B cell (primary cell): ENCODE measurements around the gene CTNNA2. TPM values are rescaled to one million over a fixed set of nuclear protein-coding genes. Genes with fewer than 3 reads are reported as not detected.

Experiments
- ATAC-seq: fragments of 200-7000 bp; cut with Tn5 transposase; one replicate; pipeline ENCODE4 v1.10.0; 2021; ENCODE audit warnings: low read depth, mild to moderate bottlenecking, moderate number of reproducible peaks, moderate library complexity
- CTCF ChIA-PET: fragments of 350-600 bp; sonication (Branson Sonifier 250); formaldehyde crosslinking; loops from one replicate; lab custom pipeline; 2021; ENCODE audit warnings: antibody characterized with exemption, inconsistent platforms; lab: Charles Lee
- POLR2A ChIA-PET: fragments of 350-600 bp; sonication (Branson Sonifier 250); formaldehyde crosslinking; loops from one replicate; lab custom pipeline; 2021; ENCODE audit warnings: antibody characterized with exemption; lab: Charles Lee
- DNase-seq: peaks from one replicate; pipeline ENCODE4 v3.0.0; 2013
- H2AFZ ChIP-seq: 2 replicates; pipeline ENCODE4 v1.6.1; 2012; ENCODE audit warnings: mild to moderate bottlenecking, low read depth, low read length; ENCODE audit not compliant: insufficient read depth, poor library complexity, severe bottlenecking
- H3K27ac ChIP-seq, 2 donors: 1 replicate in 1 of 2; 2 replicates in 1 of 2; pipeline ENCODE4 v1.5.1; 2012 to 2013; ENCODE audit warnings: low read length in 2 of 2, mild to moderate bottlenecking in 2 of 2, moderate library complexity in 1 of 2
- H3K27me3 ChIP-seq, 4 experiments: fragments of 200-600 bp in 1 of 4; sonication (generic) in 1 of 4; replicated peaks in 1 of 4; 1 replicate in 2 of 4; 2 replicates in 2 of 4; pipeline versions ENCODE4 v1.6.1 to v1.7.0; 2013 to 2016; ENCODE audit warnings: low read length in 3 of 4, mild to moderate bottlenecking in 2 of 4, mixed read lengths in 1 of 4, moderate library complexity in 1 of 4; ENCODE audit not compliant: insufficient read depth in 4 of 4, control insufficient read depth in 3 of 4; ENCODE audit errors: control extremely low read depth in 1 of 4
- H3K36me3 ChIP-seq, 2 experiments: replicated peaks in 1 of 2; 1 replicate in 1 of 2; 2 replicates in 1 of 2; pipeline versions ENCODE4 v1.6.1 to v1.7.1; 2013; ENCODE audit warnings: low read length in 1 of 2; ENCODE audit not compliant: insufficient read depth in 2 of 2, control insufficient read depth in 1 of 2; ENCODE audit errors: control extremely low read depth in 1 of 2, extremely low read depth in 1 of 2
- H3K4me1 ChIP-seq, 2 donors: fragments of 200-600 bp in 1 of 2; sonication (generic) in 1 of 2; 1 replicate in 1 of 2; 2 replicates in 1 of 2; pipeline versions ENCODE4 v1.5.1 to v1.6.1; 2013 to 2017; ENCODE audit warnings: low read length in 2 of 2; ENCODE audit not compliant: control insufficient read depth in 2 of 2, insufficient read depth in 2 of 2
- H3K4me2 ChIP-seq: replicated peaks from 2 replicates; pipeline ENCODE3; 2012; ENCODE audit warnings: mild to moderate bottlenecking, low read depth, low read length; ENCODE audit not compliant: poor library complexity, severe bottlenecking
- H3K4me3 ChIP-seq, 5 experiments: fragments of 200-600 bp in 1 of 5; sonication (generic) in 1 of 5; 1 replicate in 3 of 5; 2 replicates in 2 of 5; pipeline versions ENCODE4 v1.5.1 to v1.7.0; 2011 to 2016; ENCODE audit warnings: low read length in 4 of 5, mild to moderate bottlenecking in 4 of 5, low read depth in 2 of 5, control low read depth in 1 of 5, moderate library complexity in 1 of 5; ENCODE audit not compliant: insufficient read depth in 1 of 5; ENCODE audit errors: control extremely low read depth in 1 of 5, extremely low read depth in 1 of 5
- H3K79me2 ChIP-seq: fragments of 200-600 bp; sonication (generic); one replicate; pipeline ENCODE4 v1.6.0; 2016; ENCODE audit warnings: low read length; ENCODE audit not compliant: control insufficient read depth, insufficient read depth
- H3K9ac ChIP-seq: fragments of 200-600 bp; sonication (generic); 2 replicates; pipeline ENCODE4 v1.6.1; 2017; ENCODE audit warnings: mild to moderate bottlenecking, low read length, moderate library complexity
- H3K9me3 ChIP-seq, 3 donors: one replicate each; pipeline versions ENCODE4 v1.6.1 to v1.7.1; 2013; ENCODE audit warnings: low read length in 2 of 3; ENCODE audit not compliant: control insufficient read depth in 2 of 3, insufficient read depth in 1 of 3; ENCODE audit errors: control extremely low read depth in 1 of 3
- H4K20me1 ChIP-seq: 2 replicates; pipeline ENCODE4 v1.6.0; 2012; ENCODE audit warnings: mild to moderate bottlenecking, low read length; ENCODE audit not compliant: insufficient read depth, control insufficient read depth, poor library complexity, severe bottlenecking
- H3K27ac Mint-ChIP-seq: one replicate; pipeline ENCODE4 v1.8.0; 2021; ENCODE audit warnings: mixed read lengths
- H3K27me3 Mint-ChIP-seq: one replicate; pipeline ENCODE4 v1.8.0; 2021; ENCODE audit warnings: mixed read lengths
- H3K4me1 Mint-ChIP-seq: one replicate; pipeline ENCODE4 v1.8.0; 2021; ENCODE audit warnings: mixed read lengths
- H3K4me3 Mint-ChIP-seq: one replicate; pipeline ENCODE4 v1.8.0; 2021; ENCODE audit warnings: mixed read lengths
- H3K9me3 Mint-ChIP-seq: one replicate; pipeline ENCODE4 v1.8.0; 2022; ENCODE audit warnings: mixed read lengths; ENCODE audit not compliant: insufficient read depth
- CTCF ChIP-seq: fragments of 200-600 bp; IDR thresholded peaks from one replicate; pipeline ENCODE4 v1.8.0; 2022; ENCODE audit warnings: antibody characterized with exemption, mild to moderate bottlenecking
- EZH2 ChIP-seq: IDR thresholded peaks from 2 replicates; pipeline ENCODE4 v1.6.1; 2012; ENCODE audit warnings: borderline replicate concordance, low read depth, mild to moderate bottlenecking, moderate library complexity, low read length; ENCODE audit not compliant: insufficient read depth, poor library complexity, severe bottlenecking
- WGBS: methylation state at CpG from one replicate; pipeline ENCODE4 v1.1.5; 2013; ENCODE audit warnings: missing lambda C conversion rate; ENCODE audit not compliant: insufficient coverage; 5-methylcytosine and 5-hydroxymethylcytosine counted together
- intact Hi-C: fragments of 100-400 bp; cut with micrococcal nuclease; formaldehyde crosslinking; loops from one replicate; pipeline ENCODE4 v1.10.0; 2022
- polyA plus RNA-seq: library from polyadenylated mRNA; depleted of rRNA; stranded (reverse); fragments of >200 nt; gene quantifications from 2 replicates; pipeline ENCODE4 v1.2.3, GENCODE V29; 2012
- total RNA-seq, 2 donors: library from RNA; stranded (reverse); fragments of 120-200 nt in 1 of 2; gene quantifications; 1 replicate in 1 of 2; 2 replicates in 1 of 2; pipeline versions ENCODE4 v1.2.3 to v1.2.4, GENCODE V29; 2013 to 2022

Gene CTNNA2
- total and polyA plus RNA-seq, 2 donors (not counting 1 experiment from before 2014, with no cell fraction given): not detected

DNA sequence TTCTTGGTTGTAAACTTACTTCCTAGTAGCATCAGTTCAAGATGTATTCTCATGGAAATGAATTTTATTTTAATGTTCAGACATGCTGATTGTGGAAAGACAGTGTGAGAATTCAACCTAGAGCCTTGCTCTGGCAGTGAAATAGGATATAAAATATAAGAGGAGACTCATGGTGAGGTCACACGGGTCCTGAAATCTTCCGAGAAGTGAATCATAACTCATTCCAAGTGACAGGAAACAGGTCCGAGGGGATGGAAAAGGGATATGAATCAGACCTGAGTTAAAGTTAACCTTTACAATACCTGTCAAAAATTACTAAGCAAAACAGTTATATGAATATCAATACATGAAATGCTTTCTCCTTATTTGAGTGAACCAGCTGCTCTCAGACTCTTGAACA lies 976.9 kb downstream of the CTNNA2 start:
- H3K27ac ChIP-seq: no peak overlapping the region
- WGBS: no CpG with 5 or more reads among the region's 3 CpGs
- ChIA-PET CTCF (no interaction called here), POLR2A (no interaction called here)
- no peaks in the 10 kb centered on the region for H3K27me3 ChIP-seq
- no peak for DNase-seq
- H3K4me3 Mint-ChIP-seq: no peak overlapping the region
- no peaks in the 10 kb centered on the region for H3K9me3 ChIP-seq
- no peak for ATAC-seq
- H3K27me3 Mint-ChIP-seq: no peaks in the 10 kb centered on the region
- H3K9ac ChIP-seq: no peak overlapping the region
- no peaks in the 10 kb centered on the region for H3K79me2 ChIP-seq
- no peaks in the 10 kb centered on the region for H3K4me1 Mint-ChIP-seq
- no peak overlapping the region for H3K4me3 ChIP-seq
- intact Hi-C loops: no loop called here
- no peaks in the 10 kb centered on the region for H3K36me3 ChIP-seq
- no peak for TF ChIP-seq CTCF
- no peak for TF ChIP-seq EZH2
- no peak overlapping the region for H3K4me2 ChIP-seq
- no peaks in the 10 kb centered on the region for H4K20me1 ChIP-seq
- H3K9me3 Mint-ChIP-seq: no peaks in the 10 kb centered on the region
- no peak overlapping the region for H2AFZ ChIP-seq
- no peak overlapping the region for H3K27ac Mint-ChIP-seq
- H3K4me1 ChIP-seq: no peaks in the 10 kb centered on the region

DNA sequence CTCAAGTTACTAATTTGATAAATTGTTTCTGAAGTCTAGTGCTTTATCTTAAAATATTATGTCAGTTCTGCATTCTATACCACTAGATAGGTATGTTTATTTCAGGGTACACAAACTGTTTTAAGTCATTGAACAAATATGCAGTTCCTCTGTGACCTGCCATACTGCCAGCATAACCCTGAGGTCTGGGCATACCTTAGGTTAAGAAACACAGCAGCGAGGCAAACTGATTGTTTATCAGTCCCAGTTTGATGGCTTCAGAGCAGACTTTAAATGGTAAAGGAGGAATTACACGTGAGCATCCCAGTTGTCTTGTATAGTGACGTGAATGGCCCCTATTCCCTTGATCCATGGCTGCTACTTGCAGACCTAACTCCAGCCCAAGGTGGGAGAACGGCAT lies 978.1 kb downstream of the CTNNA2 start:
- Histone ChIP-seq H3K36me3 (no peaks in the 10 kb centered on the region), H4K20me1 (no peaks in the 10 kb centered on the region), H3K4me1 (no peaks in the 10 kb centered on the region), H2AFZ (no peak overlapping the region), H3K27me3 (no peaks in the 10 kb centered on the region), H3K27ac (no peak overlapping the region), H3K4me2 (no peak overlapping the region), H3K9me3 (no peaks in the 10 kb centered on the region), H3K4me3 (no peak overlapping the region), H3K9ac (no peak overlapping the region), H3K79me2 (no peaks in the 10 kb centered on the region)
- WGBS: 91% methylated on average over 3 of the region's 4 CpGs
- intact Hi-C loops: no loop called here
- no peak overlapping the region for H3K27ac Mint-ChIP-seq
- no peaks in the 10 kb centered on the region for H3K4me1 Mint-ChIP-seq
- POLR2A ChIA-PET: no interaction called here
- H3K9me3 Mint-ChIP-seq: no peaks in the 10 kb centered on the region
- CTCF ChIA-PET: no interaction called here
- no peaks in the 10 kb centered on the region for H3K27me3 Mint-ChIP-seq
- TF ChIP-seq EZH2: no peak
- TF ChIP-seq CTCF: no peak
- H3K4me3 Mint-ChIP-seq: no peak overlapping the region
- DNase-seq (no peak), ATAC-seq (no peak)
